IMR-90 (cell line): ENCODE measurements around the gene CEP170. TPM values are rescaled to one million over a fixed set of nuclear protein-coding genes. Genes with fewer than 3 reads are reported as not detected.

Source experiments
- ATAC-seq: fragments of 200-7000 bp; cut with Tn5 transposase; 2 replicates; pipeline ENCODE4 v1.9.1; 2020; ENCODE audit warnings: low read depth, mild to moderate bottlenecking, moderate library complexity
- BruUV-seq: library from RNA; stranded (reverse); fragments of 400-500 nt; replicated peaks from 2 replicates; lab custom pipeline; 2021; lab: Mats Ljungman, UMichigan
- CTCF ChIA-PET: fragments of 300-600 bp; formaldehyde crosslinking; extraction: SDS; loops from one replicate; lab custom pipeline; 2021; ENCODE audit warnings: antibody characterized with exemption; lab: Yijun Ruan, JAX
- POLR2A ChIA-PET: fragments of 300-600 bp; sonication (Branson Sonifier 250); formaldehyde crosslinking; loops from one replicate; lab custom pipeline; 2022; ENCODE audit warnings: antibody characterized with exemption; ENCODE audit not compliant: unreplicated experiment; lab: Charles Lee
- DNase-seq: peaks from one replicate; pipeline ENCODE4 v3.0.0; 2013
- H2AFZ ChIP-seq: replicated peaks from 2 replicates; pipeline ENCODE3; 2013; ENCODE audit warnings: low read length, mild to moderate bottlenecking; ENCODE audit not compliant: poor library complexity
- H2AK5ac ChIP-seq: 2 replicates; pipeline ENCODE4 v1.6.1; 2013; ENCODE audit warnings: low read depth, low read length, inconsistent platforms
- H2AK9ac ChIP-seq: replicated peaks from 2 replicates; pipeline ENCODE3; 2013; ENCODE audit warnings: mild to moderate bottlenecking, low read depth, low read length, moderate library complexity; ENCODE audit not compliant: poor library complexity
- H2BK120ac ChIP-seq: 2 replicates; pipeline ENCODE4 v1.6.1; 2013; ENCODE audit warnings: low read depth, low read length, inconsistent platforms
- H2BK15ac ChIP-seq: 3 replicates; pipeline ENCODE4 v1.6.1; 2013; ENCODE audit warnings: low read depth, low read length, inconsistent platforms
- H2BK20ac ChIP-seq: 2 replicates; pipeline ENCODE4 v1.6.1; 2013; ENCODE audit warnings: low read depth, mild to moderate bottlenecking, inconsistent platforms, low read length, moderate library complexity
- H2BK5ac ChIP-seq: 2 replicates; pipeline ENCODE4 v1.6.1; 2013; ENCODE audit warnings: mild to moderate bottlenecking, low read depth, low read length, inconsistent platforms; ENCODE audit not compliant: poor library complexity, severe bottlenecking
- H3K14ac ChIP-seq: replicated peaks from 2 replicates; pipeline ENCODE4 v1.6.1; 2013; ENCODE audit warnings: low read depth, low read length, inconsistent platforms
- H3K18ac ChIP-seq: 2 replicates; pipeline ENCODE4 v1.6.1; 2013; ENCODE audit warnings: low read depth, low read length, control low read depth
- H3K23ac ChIP-seq: 2 replicates; pipeline ENCODE4 v1.6.1; 2013; ENCODE audit warnings: low read depth, low read length, inconsistent platforms
- H3K27ac ChIP-seq: 2 replicates; pipeline ENCODE4 v1.5.1; 2013; ENCODE audit warnings: mild to moderate bottlenecking, control low read depth, low read length; ENCODE audit not compliant: insufficient read depth
- H3K27me3 ChIP-seq: 2 replicates; pipeline ENCODE4 v1.6.1; 2013; ENCODE audit warnings: low read length; ENCODE audit not compliant: control insufficient read depth, insufficient read depth
- H3K36me3 ChIP-seq: 2 replicates; pipeline ENCODE4 v1.6.1; 2013; ENCODE audit warnings: low read length, mixed read lengths; ENCODE audit not compliant: control insufficient read depth, insufficient read depth
- H3K4ac ChIP-seq: 2 replicates; pipeline ENCODE4 v1.6.1; 2013; ENCODE audit warnings: low read depth, low read length, inconsistent platforms
- H3K4me1 ChIP-seq: 2 replicates; pipeline ENCODE4 v1.6.1; 2013; ENCODE audit warnings: low read length, mixed read lengths; ENCODE audit not compliant: control insufficient read depth, insufficient read depth
- H3K4me2 ChIP-seq: 2 replicates; pipeline ENCODE4 v1.6.1; 2013; ENCODE audit warnings: low read depth, mild to moderate bottlenecking, control low read depth, low read length, moderate library complexity
- H3K4me3 ChIP-seq: 2 replicates; pipeline ENCODE4 v1.5.1; 2013; ENCODE audit warnings: low read depth, mild to moderate bottlenecking, control low read depth, low read length, moderate library complexity; ENCODE audit not compliant: insufficient read depth
- H3K56ac ChIP-seq: 2 replicates; pipeline ENCODE4 v1.6.1; 2013; ENCODE audit warnings: low read length, inconsistent platforms; ENCODE audit not compliant: insufficient read depth; ENCODE audit errors: extremely low read depth
- H3K79me1 ChIP-seq, 2 experiments: 2 replicates each; pipeline ENCODE4 v1.6.1; 2013; ENCODE audit warnings: low read length in 2 of 2, inconsistent platforms in 1 of 2, low read depth in 1 of 2
- H3K9ac ChIP-seq: 2 replicates; pipeline ENCODE4 v1.6.1; 2013; ENCODE audit warnings: low read depth, low read length, control low read depth
- H3K9me1 ChIP-seq: 2 replicates; pipeline ENCODE4 v1.6.1; 2013; ENCODE audit warnings: low read length, inconsistent platforms; ENCODE audit not compliant: insufficient read depth
- H3K9me3 ChIP-seq: 2 replicates; pipeline ENCODE4 v1.6.1; 2013; ENCODE audit warnings: low read length; ENCODE audit not compliant: control insufficient read depth, insufficient read depth
- H4K20me1 ChIP-seq: 2 replicates; pipeline ENCODE4 v1.6.1; 2013; ENCODE audit warnings: low read length, inconsistent platforms; ENCODE audit not compliant: insufficient read depth
- H4K5ac ChIP-seq: 2 replicates; pipeline ENCODE4 v1.6.1; 2013; ENCODE audit warnings: mild to moderate bottlenecking, low read depth, low read length, control low read depth
- H4K8ac ChIP-seq, 2 experiments: 2 replicates each; pipeline ENCODE4 v1.6.1; 2013; ENCODE audit warnings: low read depth in 2 of 2, low read length in 2 of 2, control low read depth in 1 of 2, inconsistent platforms in 1 of 2
- H4K91ac ChIP-seq: 2 replicates; pipeline ENCODE4 v1.6.1; 2013; ENCODE audit warnings: low read depth, low read length, inconsistent platforms; ENCODE audit not compliant: insufficient read depth
- ELK1 ChIP-seq: fragments of 150-350 bp; IDR thresholded peaks from 2 replicates; pipeline ENCODE4 v1.6.1; 2016; ENCODE audit warnings: low read depth, mild to moderate bottlenecking, low read length, moderate library complexity, borderline replicate concordance
- FOS ChIP-seq: fragments of 150-350 bp; IDR thresholded peaks from 2 replicates; pipeline ENCODE4 v1.6.1; 2016; ENCODE audit warnings: low read depth, low read length
- MAFK ChIP-seq: IDR thresholded peaks from 2 replicates; pipeline ENCODE4 v1.6.1; 2012; ENCODE audit warnings: low read depth, low read length, improper control_type of control experiment
- MAZ ChIP-seq: IDR thresholded peaks from 2 replicates; pipeline ENCODE4 v1.6.1; 2012; ENCODE audit warnings: low read depth, mild to moderate bottlenecking, low read length, improper control_type of control experiment, moderate library complexity, borderline replicate concordance
- NFE2L2 ChIP-seq: fragments of 150-350 bp; IDR thresholded peaks from 2 replicates; pipeline ENCODE4 v1.6.1; 2016; ENCODE audit warnings: low read depth, mild to moderate bottlenecking, low read length
- POLR2A ChIP-seq: IDR thresholded peaks from 2 replicates; pipeline ENCODE4 v1.6.1; 2012; ENCODE audit warnings: mild to moderate bottlenecking, low read depth, low read length
- RAD21 ChIP-seq: IDR thresholded peaks from 2 replicates; pipeline ENCODE4 v1.6.1; 2012; ENCODE audit warnings: low read length, improper control_type of control experiment
- RCOR1 ChIP-seq: IDR thresholded peaks from 2 replicates; pipeline ENCODE4 v1.6.1; 2012; ENCODE audit warnings: mild to moderate bottlenecking, low read length, improper control_type of control experiment; ENCODE audit not compliant: insufficient replicate concordance
- RFX5 ChIP-seq: IDR thresholded peaks from 2 replicates; pipeline ENCODE4 v1.8.0; 2012; ENCODE audit warnings: low read depth, mild to moderate bottlenecking, low read length, moderate library complexity
- SMC3 ChIP-seq: fragments of 150-350 bp; IDR thresholded peaks from 2 replicates; pipeline ENCODE4 v1.6.1; 2016; ENCODE audit warnings: low read depth, mild to moderate bottlenecking, antibody characterized with exemption, low read length, moderate library complexity
- dilution Hi-C: fragments of 300-500 bp; cut with HindIII; formaldehyde crosslinking; loops from one replicate; pipeline ENCODE4 v1.14.3; 2018; ENCODE audit warnings: low sequenced_read_pairs; ENCODE audit not compliant: unreplicated experiment
- in situ Hi-C: fragments of 300-500 bp; cut with MboI; formaldehyde crosslinking; loops from 3 replicates; pipeline ENCODE4 v1.14.3; 2019; ENCODE audit warnings: low sequenced_read_pairs, inconsistent platforms, mixed read lengths
- intact Hi-C: fragments of 100-400 bp; cut with micrococcal nuclease; formaldehyde crosslinking; loops from 2 replicates; pipeline ENCODE4 v1.10.0; 2022
- polyA plus RNA-seq, 3 experiments: library from polyadenylated mRNA; depleted of rRNA; stranded (reverse); fragments of >200 nt; gene quantifications; 2 replicates each; pipeline ENCODE4 v1.2.3, GENCODE V29; 2012; ENCODE audit warnings: low replicate concordance in 1 of 3
- total RNA-seq: library from RNA; depleted of rRNA; stranded (reverse); fragments of >200 nt; gene quantifications from 2 replicates; pipeline ENCODE4 v1.2.3, GENCODE V29; 2012
- TF ChIP-seq, protein P1 (sequence below): conservative IDR thresholded peaks from 2 replicates; pipeline ENCODE4 v1.5.1; 2012; ENCODE audit warnings: mild to moderate bottlenecking, low read depth, low read length, improper control_type of control experiment

CEP170 gene
- total and polyA plus RNA-seq, 2 of the 4 experiments (the other 2 are of a cell fraction): 65.8 to 151 TPM

- Histone ChIP-seq H2BK120ac (no peak overlapping the region; the same call in 1 of the 2 replicates), H3K27me3 (no peaks in the 10 kb centered on the region), H2BK15ac (no peak overlapping the region), H3K14ac (peak overlapping the region; percentile 16; the same call in 1 of the 2 replicates), H4K8ac (peak overlapping the region in 1 of 2 experiments; percentile 41; a peak in 1 of 4 replicates), H3K4me2 (peak overlapping the region; percentile 84; the same call in 1 of the 2 replicates), H3K9ac (peak overlapping the region; percentile 48; the same call in 1 of the 2 replicates), H3K56ac (0 out of 2 replicates have a peak overlapping the region, but pooled peaks have one; percentile 44), H3K18ac (peak overlapping the region; percentile 76; the same call in 1 of the 2 replicates), H2AFZ (no peak overlapping the region), H3K4me1 (peaks cover 17% of the 10 kb centered on the region), H3K36me3 (peaks cover 11% of the 10 kb centered on the region), H2BK20ac (peak overlapping the region; percentile 38; the same call in 1 of the 2 replicates), H3K9me3 (no peaks in the 10 kb centered on the region), H4K5ac (no peak overlapping the region), H3K4ac (peak overlapping the region; percentile 50; the same call in 1 of the 2 replicates), H2BK5ac (peak overlapping the region; percentile 87), H3K23ac (peak overlapping the region; percentile 54; the same call in 1 of the 2 replicates), H3K27ac (peak overlapping the region; percentile 35), H4K20me1 (no peaks in the 10 kb centered on the region), H3K4me3 (no peak overlapping the region), H3K79me1 (peaks cover 24 to 33% of the 10 kb centered on the region in 2 experiments), H2AK5ac (no peak overlapping the region), H3K9me1 (peaks cover 8% of the 10 kb centered on the region), H2AK9ac (no peak overlapping the region), H4K91ac (0 out of 2 replicates have a peak overlapping the region, but pooled peaks have one; percentile 24)
- TF ChIP-seq NFE2L2 (no peak), RFX5 (no peak), ELK1 (no peak), SMC3 (no peak), FOS (no peak), MAFK (no peak), MAZ (no peak), RCOR1 (no peak), POLR2A (no peak), RAD21 (no peak)
- TF ChIP-seq, protein P1, sequence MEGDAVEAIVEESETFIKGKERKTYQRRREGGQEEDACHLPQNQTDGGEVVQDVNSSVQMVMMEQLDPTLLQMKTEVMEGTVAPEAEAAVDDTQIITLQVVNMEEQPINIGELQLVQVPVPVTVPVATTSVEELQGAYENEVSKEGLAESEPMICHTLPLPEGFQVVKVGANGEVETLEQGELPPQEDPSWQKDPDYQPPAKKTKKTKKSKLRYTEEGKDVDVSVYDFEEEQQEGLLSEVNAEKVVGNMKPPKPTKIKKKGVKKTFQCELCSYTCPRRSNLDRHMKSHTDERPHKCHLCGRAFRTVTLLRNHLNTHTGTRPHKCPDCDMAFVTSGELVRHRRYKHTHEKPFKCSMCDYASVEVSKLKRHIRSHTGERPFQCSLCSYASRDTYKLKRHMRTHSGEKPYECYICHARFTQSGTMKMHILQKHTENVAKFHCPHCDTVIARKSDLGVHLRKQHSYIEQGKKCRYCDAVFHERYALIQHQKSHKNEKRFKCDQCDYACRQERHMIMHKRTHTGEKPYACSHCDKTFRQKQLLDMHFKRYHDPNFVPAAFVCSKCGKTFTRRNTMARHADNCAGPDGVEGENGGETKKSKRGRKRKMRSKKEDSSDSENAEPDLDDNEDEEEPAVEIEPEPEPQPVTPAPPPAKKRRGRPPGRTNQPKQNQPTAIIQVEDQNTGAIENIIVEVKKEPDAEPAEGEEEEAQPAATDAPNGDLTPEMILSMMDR: no peak
- 0 out of 2 replicates have a peak, but pooled peaks have one; percentile 4 for ATAC-seq
- in situ Hi-C loops: no loop called here
- ChIA-PET POLR2A (interaction anchor here (0.9 kb wide), 1 partner anchor 15 kb away, joined by 3 read pairs; no protein-coding TSS in a partner anchor), CTCF (interaction anchor here (0.7 kb wide), 1 partner anchor 669 kb away, joined by 3 read pairs; no protein-coding TSS in a partner anchor)
- dilution Hi-C loops: no loop called here
- DNase-seq: no peak
- no TSS peak for BruUV-seq
- intact Hi-C loops: no loop called here
Observed at GRCh38 chr1:243272401-243272800, 17.3 kb upstream of the CEP170 start.
